SH-SY5Y (cell line): ENCODE data around the gene ATG9A.

Experiments used
- GATA2 ChIP-seq: IDR thresholded peaks from 2 replicates; pipeline ENCODE4 v1.6.1; 2011; ENCODE audit warnings: mild to moderate bottlenecking, low read depth, low read length
- GATA3 ChIP-seq: IDR thresholded peaks from 2 replicates; pipeline ENCODE4 v1.6.1; 2011; ENCODE audit warnings: low read depth, mild to moderate bottlenecking, low read length, moderate library complexity

ATG9A gene

DNA sequence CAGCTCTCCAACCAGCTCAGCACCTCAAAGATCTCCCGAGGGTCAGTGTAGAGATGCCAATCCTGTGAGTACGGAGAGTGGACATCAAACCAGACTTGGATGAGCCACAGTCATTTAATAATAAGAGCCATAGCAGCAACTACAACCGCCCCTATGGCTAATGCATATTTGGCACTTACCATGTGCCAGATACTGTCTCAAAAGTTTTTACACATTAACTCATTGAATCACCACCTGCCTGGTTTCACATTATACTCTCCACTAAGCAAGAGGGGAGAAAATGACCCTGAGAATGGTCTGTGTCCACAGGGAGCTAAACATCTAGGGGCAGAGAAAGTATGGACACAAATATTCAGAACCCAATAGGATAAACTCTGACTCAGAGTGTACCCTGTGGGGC, 55.3 kb downstream of the ATG9A start:
- TF ChIP-seq GATA3 (no peak), GATA2 (no peak)

DNA sequence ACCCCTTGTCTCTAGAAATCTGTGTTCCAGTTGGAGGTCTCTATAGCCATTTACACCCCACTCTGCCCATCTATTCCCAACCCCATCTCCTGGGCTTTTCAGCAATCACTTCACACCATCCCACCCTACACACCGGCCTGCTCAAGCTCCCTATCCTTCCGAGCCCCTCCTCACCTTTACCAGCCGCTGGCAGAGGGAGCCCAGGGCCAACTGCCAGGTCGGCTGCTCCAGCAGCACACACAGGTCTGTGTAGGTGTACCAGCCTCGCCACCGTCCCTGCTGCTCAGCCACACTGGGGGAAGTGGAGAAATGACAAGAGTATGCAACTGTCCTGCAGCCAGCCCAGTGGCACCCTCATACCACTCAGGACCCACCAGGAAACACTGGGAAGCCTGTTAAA, 56.3 kb downstream of the ATG9A start:
- TF ChIP-seq GATA2 (no peak), GATA3 (no peak)

DNA sequence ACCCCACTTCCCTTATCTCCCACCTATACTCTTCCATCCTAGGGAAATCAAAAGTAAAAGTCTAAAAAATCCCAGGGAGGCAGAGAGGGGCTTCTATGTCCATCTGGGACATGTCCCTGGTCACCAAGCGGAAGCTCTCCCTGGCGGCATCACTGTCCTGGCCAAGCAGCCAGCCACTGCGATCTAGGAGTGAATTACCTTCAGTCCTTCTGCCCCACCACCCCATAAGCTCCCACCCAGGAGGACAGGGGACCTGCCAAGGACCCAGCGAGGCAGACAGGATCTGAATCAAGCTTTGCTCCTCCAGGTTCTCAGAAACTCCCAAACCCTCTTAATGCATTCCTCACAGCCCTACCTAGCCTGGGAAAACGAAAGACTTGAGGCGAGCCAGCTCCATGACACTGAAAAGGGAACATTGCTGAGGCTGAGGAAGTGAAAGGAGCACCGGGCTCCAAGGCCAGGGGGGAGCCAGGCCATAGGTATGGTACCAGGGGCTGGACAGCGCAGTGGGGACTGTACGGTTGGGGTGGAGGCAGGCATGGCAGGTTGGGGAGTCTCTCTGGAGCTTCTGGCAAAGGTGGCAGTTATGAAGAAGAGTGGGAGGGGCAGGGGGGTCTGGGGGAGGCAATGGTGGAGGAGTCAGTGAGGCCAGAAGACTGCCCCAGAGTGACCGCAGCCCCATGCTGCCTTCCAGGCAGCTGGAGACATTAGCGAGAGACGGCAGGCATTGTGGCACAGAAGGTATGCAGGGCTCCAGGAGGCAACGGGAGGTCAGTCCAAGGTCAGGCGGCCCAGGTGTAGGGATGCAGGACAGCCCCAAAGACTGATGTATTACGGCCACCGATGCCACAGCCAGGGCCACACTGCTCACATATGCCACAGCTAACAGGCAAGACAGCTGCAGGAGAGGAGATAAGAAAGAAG, 56.9 kb downstream of the ATG9A start:
- TF ChIP-seq GATA3 (no peak), GATA2 (no peak)

DNA sequence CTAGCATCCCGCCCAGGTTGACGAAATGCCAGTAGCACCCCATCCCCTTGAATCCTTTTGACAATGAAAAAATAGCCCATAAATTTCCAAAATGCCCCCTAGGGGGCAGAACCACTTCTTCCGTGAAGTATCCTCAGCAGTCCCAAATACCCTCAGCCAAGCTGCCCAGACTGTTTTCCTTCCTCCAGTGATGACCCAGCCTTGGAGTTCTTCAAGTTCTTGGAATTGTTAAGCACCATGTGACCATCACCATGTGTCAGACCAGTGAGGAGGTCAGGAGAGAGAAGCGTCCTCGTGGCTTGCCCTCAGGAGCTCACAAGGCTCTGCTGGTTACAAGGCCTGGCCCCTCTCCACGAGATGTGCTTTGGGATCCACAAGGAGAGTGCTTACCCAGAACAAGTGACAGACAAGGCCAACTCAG, 58.2 kb downstream of the ATG9A start:
- TF ChIP-seq GATA3 = no peak

DNA sequence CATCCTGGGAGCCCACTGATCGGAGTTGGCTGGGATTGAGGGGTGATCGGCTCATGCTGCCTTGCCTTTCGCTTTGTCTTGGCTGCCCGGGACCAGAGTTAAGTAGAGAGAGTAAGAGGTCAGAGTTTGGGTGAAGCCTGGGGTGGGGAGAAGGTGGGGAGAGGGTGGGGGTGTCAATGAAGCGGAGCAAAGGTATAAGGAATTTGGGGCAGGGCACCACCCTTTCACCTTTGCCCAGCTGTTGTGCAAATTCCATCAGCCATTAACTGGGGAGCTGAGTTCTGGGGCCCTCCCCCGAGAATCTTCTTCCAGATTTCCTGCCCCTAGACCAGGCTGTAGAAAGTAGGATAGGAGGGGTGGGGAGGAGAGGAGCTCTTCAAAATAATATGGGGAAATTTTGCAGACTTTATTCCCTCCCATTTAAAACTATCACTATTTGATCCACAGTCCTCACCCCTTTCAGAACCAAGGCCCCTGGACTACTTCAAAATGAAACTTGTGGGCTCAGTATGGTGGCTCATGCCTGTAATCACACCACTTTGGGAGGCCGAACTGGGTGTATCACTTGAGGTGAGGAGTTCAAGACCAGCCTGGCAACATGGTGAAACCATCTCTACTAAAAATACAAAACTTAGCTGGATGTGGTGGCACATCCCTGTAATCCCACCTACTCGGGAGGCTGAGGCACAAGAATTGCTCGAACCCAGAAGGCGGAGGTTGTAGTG, 59.3 kb downstream of the ATG9A start, which contains the start of gene SLC23A3:
TSS of gene SLC23A3 (minus strand) at position 100 of the 725 bp plus-strand sequence. CDS start at position 55, 45 bp downstream.
- TF ChIP-seq GATA2 = no peak
- no peak for TF ChIP-seq GATA3
